HepG2 (cell line): Measurements from ENCODE around the gene NUP85. TPM values are rescaled to one million over a fixed set of nuclear protein-coding genes. Genes with fewer than 3 reads are reported as not detected.
"Not testable (repeated sequence)": the region's sequence is repeated elsewhere in the genome, so short reads cannot be mapped to it uniquely, and the experiment has no call there.

Experiments used
- ATAC-seq: fragments of 200-7000 bp; cut with Tn5 transposase; 3 replicates; pipeline ENCODE4 v1.9.1; 2020; ENCODE audit warnings: mild to moderate bottlenecking, moderate library complexity
- BruUV-seq: library from RNA; stranded (reverse); fragments of 400-500 nt; replicated peaks from 2 replicates; lab custom pipeline; 2021; lab: Mats Ljungman, UMichigan
- CTCF ChIA-PET: fragments of 300-600 bp; formaldehyde crosslinking; extraction: SDS; loops from one replicate; lab custom pipeline; 2021; ENCODE audit warnings: low total read pairs, inconsistent platforms, low intra/inter-chr PET ratio; lab: Yijun Ruan, JAX
- POLR2A ChIA-PET: fragments of 350-600 bp; sonication (Branson Sonifier 250); formaldehyde crosslinking; loops from one replicate; lab custom pipeline; 2020; ENCODE audit warnings: antibody characterized with exemption, inconsistent platforms; lab: Yijun Ruan, JAX
- DNase-seq: peaks from one replicate; pipeline ENCODE4 v3.0.0-alpha.2; 2015; ENCODE audit warnings: low spot score
- FAIRE-seq: peaks from 3 replicates; lab custom pipeline; 2011; peaks lifted over from hg19 to GRCh38; lab: Jason Lieb, UNC
- H2AFZ ChIP-seq: one replicate; pipeline ENCODE4 v1.6.1; 2011; ENCODE audit warnings: low read length, inconsistent platforms
- H3K27ac ChIP-seq: fragments of 300-600 bp; 3 replicates; pipeline ENCODE4 v1.8.0; 2011; ENCODE audit warnings: mixed run types, mild to moderate bottlenecking, mixed read lengths, low read length, inconsistent platforms; ENCODE audit not compliant: insufficient read depth; ENCODE audit errors: extremely low read length
- H3K27me3 ChIP-seq, 2 experiments: fragments of 200-600 bp in 1 of 2; 2 replicates in 1 of 2; 3 replicates in 1 of 2; pipeline versions ENCODE4 v1.6.0 to v1.8.0; 2011; ENCODE audit warnings: low read length in 2 of 2, mild to moderate bottlenecking in 2 of 2, moderate library complexity in 2 of 2, inconsistent platforms in 1 of 2; ENCODE audit not compliant: insufficient read depth in 2 of 2, control insufficient read depth in 1 of 2
- H3K36me3 ChIP-seq, 2 experiments: fragments of 200-600 bp in 1 of 2; replicated peaks in 1 of 2; 2 replicates in 1 of 2; 3 replicates in 1 of 2; pipeline versions ENCODE4 v1.5.1 to v1.8.0; 2011; ENCODE audit warnings: low read length in 2 of 2, inconsistent platforms in 1 of 2; ENCODE audit not compliant: insufficient read depth in 2 of 2, control insufficient read depth in 1 of 2
- H3K4me1 ChIP-seq: 2 replicates; pipeline ENCODE4 v1.5.1; 2012; ENCODE audit warnings: low read length, inconsistent platforms; ENCODE audit not compliant: insufficient read depth
- H3K4me2 ChIP-seq: 2 replicates; pipeline ENCODE4 v1.6.0; 2011; ENCODE audit warnings: low read depth, low read length, inconsistent platforms
- H3K4me3 ChIP-seq, 3 experiments: fragments of 200-600 bp in 1 of 3; sonication (generic), shearing (Covaris generic) in 1 of 3; replicated peaks in 1 of 3; 2 replicates each; pipeline ENCODE4 v1.5.1; 2011 to 2016; ENCODE audit warnings: low read length in 3 of 3, inconsistent platforms in 2 of 3, low read depth in 2 of 3, mild to moderate bottlenecking in 2 of 3, control low read depth in 1 of 3, mixed read lengths in 1 of 3; ENCODE audit not compliant: insufficient read depth in 1 of 3
- H3K79me2 ChIP-seq: one replicate; pipeline ENCODE4 v1.6.1; 2011; ENCODE audit warnings: low read length, inconsistent platforms; ENCODE audit not compliant: insufficient read depth
- H3K9ac ChIP-seq: 2 replicates; pipeline ENCODE4 v1.6.0; 2011; ENCODE audit warnings: mild to moderate bottlenecking, low read depth, low read length, inconsistent platforms; ENCODE audit not compliant: insufficient read depth
- H3K9me3 ChIP-seq: 2 replicates; pipeline ENCODE4 v1.5.1; 2012; ENCODE audit warnings: mild to moderate bottlenecking, low read length
- H4K20me1 ChIP-seq: 2 replicates; pipeline ENCODE4 v1.6.0; 2011; ENCODE audit warnings: inconsistent platforms, mild to moderate bottlenecking, low read length, moderate library complexity; ENCODE audit not compliant: insufficient read depth
- ARNT2 ChIP-seq: sonication (generic); formaldehyde crosslinking; IDR thresholded peaks from 2 replicates; pipeline ENCODE4 v1.8.0; 2022; ENCODE audit warnings: mild to moderate bottlenecking, low read depth, missing genetic modification reagents, moderate library complexity
- CENPBD1 ChIP-seq: sonication (generic); formaldehyde crosslinking; IDR thresholded peaks from 2 replicates; pipeline ENCODE4 v1.8.0; 2022; ENCODE audit warnings: missing genetic modification reagents, low read depth, mild to moderate bottlenecking, borderline replicate concordance
- ISL2 ChIP-seq: sonication (generic); formaldehyde crosslinking; IDR thresholded peaks from 2 replicates; pipeline ENCODE4 v1.5.0; 2020; ENCODE audit warnings: missing genetic modification reagents
- TEF ChIP-seq: sonication (generic); formaldehyde crosslinking; IDR thresholded peaks from 2 replicates; pipeline ENCODE4 v1.5.0; 2020; ENCODE audit warnings: missing genetic modification reagents
- WGBS: methylation state at CpG from one replicate; pipeline ENCODE4 v1.1.6; 2017; ENCODE audit warnings: low lambda C conversion rate; 5-methylcytosine and 5-hydroxymethylcytosine counted together
- in situ Hi-C: cut with HindIII; loops from 2 replicates; pipeline ENCODE4 v1.10.0; 2017; ENCODE audit warnings: low pct_unique_long_range_greater_than_20kb; ENCODE audit not compliant: extremely low pct_ligation_motif_present
- intact Hi-C: fragments of 100-400 bp; cut with micrococcal nuclease; formaldehyde crosslinking; loops from one replicate; pipeline ENCODE4 v1.10.0; 2022; ENCODE audit not compliant: unreplicated experiment
- polyA plus RNA-seq, 8 experiments: library from polyadenylated mRNA; depleted of rRNA in 3 of 8; stranded (reverse) in 7 of 8; unstranded in 1 of 8; fragments of >200 nt; fragmentation: Illumina TruSeq in 4 of 8; extraction: Trizol in 4 of 8; gene quantifications; 2 replicates each; pipeline versions ENCODE4 v1.2.1 to v1.2.3, GENCODE V29; 2011 to 2016; ENCODE audit warnings: low read depth in 4 of 8, missing spikeins in 1 of 8, mixed read lengths in 1 of 8; ENCODE audit not compliant: insufficient read depth in 1 of 8
- total RNA-seq, 5 experiments: library from RNA; depleted of rRNA; stranded (reverse); fragments of >200 nt; fragmentation: Illumina TruSeq; extraction: Trizol; gene quantifications; 2 replicates each; pipeline ENCODE4 v1.2.3, GENCODE V29; 2016; ENCODE audit warnings: low read depth in 1 of 5
- TF ChIP-seq, protein P1 (sequence below): sonication (generic); formaldehyde crosslinking; IDR thresholded peaks from 2 replicates; pipeline ENCODE4 v1.5.0; 2020; ENCODE audit warnings: missing genetic modification reagents

The NUP85 gene
- total and polyA plus RNA-seq, 2 of the 13 experiments (the other 11 are each of a cell fraction or from before 2014, with no cell fraction given) = 89.1 to 124 TPM

- TF ChIP-seq CENPBD1 (CRISPR knock-in tag) (0 out of 2 replicates have a peak, but pooled peaks have one; percentile 96), ISL2 (no peak; the same call in none of the 2 replicates), TEF (CRISPR knock-in tag) (no peak), ARNT2 (CRISPR knock-in tag) (peak; percentile 87)
- TF ChIP-seq, protein P1, sequence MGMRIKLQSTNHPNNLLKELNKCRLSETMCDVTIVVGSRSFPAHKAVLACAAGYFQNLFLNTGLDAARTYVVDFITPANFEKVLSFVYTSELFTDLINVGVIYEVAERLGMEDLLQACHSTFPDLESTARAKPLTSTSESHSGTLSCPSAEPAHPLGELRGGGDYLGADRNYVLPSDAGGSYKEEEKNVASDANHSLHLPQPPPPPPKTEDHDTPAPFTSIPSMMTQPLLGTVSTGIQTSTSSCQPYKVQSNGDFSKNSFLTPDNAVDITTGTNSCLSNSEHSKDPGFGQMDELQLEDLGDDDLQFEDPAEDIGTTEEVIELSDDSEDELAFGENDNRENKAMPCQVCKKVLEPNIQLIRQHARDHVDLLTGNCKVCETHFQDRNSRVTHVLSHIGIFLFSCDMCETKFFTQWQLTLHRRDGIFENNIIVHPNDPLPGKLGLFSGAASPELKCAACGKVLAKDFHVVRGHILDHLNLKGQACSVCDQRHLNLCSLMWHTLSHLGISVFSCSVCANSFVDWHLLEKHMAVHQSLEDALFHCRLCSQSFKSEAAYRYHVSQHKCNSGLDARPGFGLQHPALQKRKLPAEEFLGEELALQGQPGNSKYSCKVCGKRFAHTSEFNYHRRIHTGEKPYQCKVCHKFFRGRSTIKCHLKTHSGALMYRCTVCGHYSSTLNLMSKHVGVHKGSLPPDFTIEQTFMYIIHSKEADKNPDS (CRISPR knock-in tag) = peak; percentile 53; the same call in 1 of the 2 replicates
Measured at GRCh38 chr17:75205037-75205792, at the start of gene NUP85 (continued).

GRCh38 chr17:75158480-75158879, 47.0 kb upstream of the NUP85 start:
- DNase-seq, ATAC-seq, in situ Hi-C loops, CTCF ChIA-PET, H2AFZ ChIP-seq, H3K27ac ChIP-seq, H3K4me3 ChIP-seq, POLR2A ChIA-PET, intact Hi-C loops, BruUV-seq, H3K9me3 ChIP-seq, H3K9ac ChIP-seq, FAIRE-seq, H4K20me1 ChIP-seq, H3K27me3 ChIP-seq, H3K4me2 ChIP-seq, H3K79me2 ChIP-seq, H3K36me3 ChIP-seq: not testable (repeated sequence)
- WGBS = 96% methylated on average over 8 of the region's 8 CpGs
- H3K4me1 ChIP-seq = peaks cover 25% of the 10 kb centered on the region
